H1 (cell line): ENCODE measurements around the gene EXOC6. TPM values are rescaled to one million over a fixed set of nuclear protein-coding genes. Genes with fewer than 3 reads are reported as not detected.

ENCODE experiments used
- CTCF ChIA-PET: fragments of 300-600 bp; sonication (Branson Sonifier 250); formaldehyde crosslinking; loops from one replicate; lab custom pipeline; 2021; ENCODE audit not compliant: partially characterized antibody; lab: Charles Lee
- POLR2A ChIA-PET: fragments of 300-600 bp; sonication (Branson Sonifier 250); formaldehyde crosslinking; loops from one replicate; lab custom pipeline; 2021; ENCODE audit warnings: inconsistent platforms; ENCODE audit not compliant: partially characterized antibody; lab: Charles Lee
- DNase-seq, 2 experiments: peaks; one replicate each; pipeline versions ENCODE4 v3.0.0 to v3.0.0-alpha.2; 2010 to 2022; ENCODE audit warnings: low spot score in 2 of 2, low read depth in 1 of 2, mixed read lengths in 1 of 2
- FAIRE-seq: peaks from 2 replicates; lab custom pipeline; 2011; peaks lifted over from hg19 to GRCh38; lab: Jason Lieb, UNC
- H2AFZ ChIP-seq: 2 replicates; pipeline ENCODE4 v1.8.1; 2012; ENCODE audit warnings: low read length, inconsistent platforms
- H2AK5ac ChIP-seq: 2 replicates; pipeline ENCODE4 v1.6.1; 2013; ENCODE audit warnings: low read depth, low read length
- H2BK120ac ChIP-seq: replicated peaks from 2 replicates; pipeline ENCODE3; 2013; ENCODE audit warnings: low read depth, low read length, inconsistent platforms
- H2BK12ac ChIP-seq: 2 replicates; pipeline ENCODE4 v1.6.1; 2013; ENCODE audit warnings: low read depth, low read length
- H2BK15ac ChIP-seq: 2 replicates; pipeline ENCODE4 v1.6.1; 2013; ENCODE audit warnings: low read length
- H2BK20ac ChIP-seq: 2 replicates; pipeline ENCODE4 v1.6.1; 2013; ENCODE audit warnings: low read length
- H2BK5ac ChIP-seq: 2 replicates; pipeline ENCODE4 v1.6.1; 2013; ENCODE audit warnings: low read depth, low read length
- H3K14ac ChIP-seq: 2 replicates; pipeline ENCODE4 v1.6.1; 2013; ENCODE audit warnings: inconsistent platforms; ENCODE audit not compliant: insufficient read length
- H3K18ac ChIP-seq: 2 replicates; pipeline ENCODE4 v1.6.1; 2013; ENCODE audit warnings: low read length; ENCODE audit errors: extremely low read depth
- H3K23ac ChIP-seq: 2 replicates; pipeline ENCODE4 v1.6.1; 2013; ENCODE audit warnings: inconsistent platforms; ENCODE audit not compliant: insufficient read length
- H3K23me2 ChIP-seq: 2 replicates; pipeline ENCODE4 v1.6.1; 2013; ENCODE audit warnings: low read depth, low read length
- H3K27ac ChIP-seq: 2 replicates; pipeline ENCODE4 v1.6.1; 2011; ENCODE audit warnings: low read depth, low read length, inconsistent platforms
- H3K27me3 ChIP-seq, 4 experiments: replicated peaks in 1 of 4; 1 replicate in 1 of 4; 2 replicates in 3 of 4; pipeline versions ENCODE4 v1.6.1 to v1.8.1; 2011 to 2013; ENCODE audit warnings: low read length in 3 of 4, mild to moderate bottlenecking in 3 of 4, inconsistent platforms in 2 of 4, mixed read lengths in 2 of 4, moderate library complexity in 1 of 4; ENCODE audit not compliant: control insufficient read depth in 3 of 4, insufficient read depth in 3 of 4; ENCODE audit errors: extremely low read depth in 1 of 4
- H3K36me3 ChIP-seq, 4 experiments: 2 replicates each; pipeline versions ENCODE4 v1.6.1 to v1.8.1; 2011 to 2013; ENCODE audit warnings: mild to moderate bottlenecking in 4 of 4, low read length in 3 of 4, moderate library complexity in 2 of 4, control low read depth in 1 of 4, inconsistent platforms in 1 of 4; ENCODE audit not compliant: insufficient read depth in 4 of 4, control insufficient read depth in 2 of 4
- H3K4ac ChIP-seq: replicated peaks from 2 replicates; pipeline ENCODE3; 2013; ENCODE audit warnings: low read length, low read depth, mixed read lengths, inconsistent platforms; ENCODE audit not compliant: insufficient read length
- H3K4me1 ChIP-seq, 4 experiments: replicated peaks in 1 of 4; 1 replicate in 1 of 4; 2 replicates in 3 of 4; pipeline versions ENCODE4 v1.6.1 to v1.8.1; 2011 to 2013; ENCODE audit warnings: low read length in 3 of 4, inconsistent platforms in 2 of 4, mixed read lengths in 1 of 4; ENCODE audit not compliant: insufficient read depth in 4 of 4, control insufficient read depth in 3 of 4
- H3K4me2 ChIP-seq, 2 experiments: 2 replicates each; pipeline versions ENCODE4 v1.6.1 to v1.8.1; 2011 to 2013; ENCODE audit warnings: low read depth in 2 of 2, low read length in 2 of 2, control low read depth in 1 of 2, inconsistent platforms in 1 of 2, mild to moderate bottlenecking in 1 of 2; ENCODE audit not compliant: insufficient read depth in 1 of 2
- H3K4me3 ChIP-seq, 4 experiments: fragments of 200-600, 300-600 bp in 1 of 4; sonication (generic), shearing (Covaris generic), sonication (Bioruptor Twin) in 1 of 4; 2 replicates each; pipeline versions ENCODE4 v1.5.1 to v1.8.1; 2011 to 2016; ENCODE audit warnings: low read length in 4 of 4, low read depth in 3 of 4, control low read depth in 2 of 4, inconsistent platforms in 2 of 4, mild to moderate bottlenecking in 2 of 4, mixed read lengths in 1 of 4, moderate library complexity in 1 of 4; ENCODE audit not compliant: insufficient read depth in 2 of 4; ENCODE audit errors: extremely low read depth in 1 of 4
- H3K56ac ChIP-seq: replicated peaks from 2 replicates; pipeline ENCODE3; 2013; ENCODE audit warnings: low read depth, mild to moderate bottlenecking, mixed read lengths, low read length, inconsistent platforms; ENCODE audit not compliant: insufficient read length
- H3K79me1 ChIP-seq: 2 replicates; pipeline ENCODE4 v1.6.1; 2013; ENCODE audit warnings: low read depth, low read length, control low read depth
- H3K79me2 ChIP-seq, 2 experiments: 2 replicates each; pipeline versions ENCODE4 v1.6.1 to v1.8.1; 2012 to 2013; ENCODE audit warnings: low read length in 2 of 2, mild to moderate bottlenecking in 2 of 2, inconsistent platforms in 1 of 2; ENCODE audit not compliant: insufficient read depth in 2 of 2, control insufficient read depth in 1 of 2
- H3K9ac ChIP-seq, 4 experiments: replicated peaks in 1 of 4; 1 replicate in 1 of 4; 2 replicates in 3 of 4; pipeline versions ENCODE4 v1.6.1 to v1.8.1; 2011 to 2013; ENCODE audit warnings: low read depth in 3 of 4, low read length in 3 of 4, control low read depth in 2 of 4, mild to moderate bottlenecking in 2 of 4, moderate library complexity in 2 of 4, inconsistent platforms in 1 of 4; ENCODE audit errors: extremely low read depth in 1 of 4
- H3K9me3 ChIP-seq, 2 experiments: 2 replicates each; pipeline versions ENCODE4 v1.6.1 to v1.8.1; 2012 to 2013; ENCODE audit warnings: mild to moderate bottlenecking in 2 of 2, moderate library complexity in 2 of 2, control low read depth in 1 of 2, inconsistent platforms in 1 of 2, low read depth in 1 of 2, low read length in 1 of 2, mixed read lengths in 1 of 2; ENCODE audit not compliant: insufficient read depth in 2 of 2
- H4K20me1 ChIP-seq, 2 experiments: replicated peaks in 1 of 2; 2 replicates each; pipeline versions ENCODE3 to v1.8.1; 2011 to 2013; ENCODE audit warnings: inconsistent platforms in 2 of 2, low read length in 2 of 2, mild to moderate bottlenecking in 1 of 2; ENCODE audit not compliant: insufficient read depth in 2 of 2, control insufficient read depth in 1 of 2
- H4K5ac ChIP-seq: 2 replicates; pipeline ENCODE4 v1.6.1; 2013; ENCODE audit warnings: low read length, low read depth, mixed read lengths, inconsistent platforms; ENCODE audit not compliant: insufficient read length
- H4K8ac ChIP-seq: 2 replicates; pipeline ENCODE4 v1.8.0; 2013; ENCODE audit warnings: mild to moderate bottlenecking, moderate library complexity, low read length, inconsistent platforms; ENCODE audit not compliant: insufficient read depth; ENCODE audit errors: extremely low read depth
- H4K91ac ChIP-seq: replicated peaks from 2 replicates; pipeline ENCODE3; 2013; ENCODE audit warnings: low read length, mixed read lengths, inconsistent platforms; ENCODE audit not compliant: insufficient read length
- JUN ChIP-seq: IDR thresholded peaks from 2 replicates; pipeline ENCODE4 v1.6.1; 2011; ENCODE audit warnings: low read depth, mild to moderate bottlenecking, improper control_type of control experiment, low read length
- RXRA ChIP-seq: IDR thresholded peaks from 2 replicates; pipeline ENCODE4 v1.6.1; 2011; ENCODE audit warnings: low read depth, mild to moderate bottlenecking, low read length, moderate library complexity; ENCODE audit not compliant: insufficient read depth
- SAP30 ChIP-seq: fragments of 300-600 bp; sonication (generic); IDR thresholded peaks from 2 replicates; pipeline ENCODE4 v1.7.1; 2012; ENCODE audit warnings: low read length, moderate library complexity, mild to moderate bottlenecking, inconsistent platforms; ENCODE audit not compliant: insufficient read depth, insufficient replicate concordance
- YY1 ChIP-seq: IDR thresholded peaks from 2 replicates; pipeline ENCODE4 v1.6.1; 2011; ENCODE audit warnings: low read depth, mild to moderate bottlenecking, low read length
- WGBS, 2 experiments: shearing (Covaris generic) in 1 of 2; methylation state at CpG; one replicate each; pipeline versions ENCODE4 v1.1.6 to v1.1.7; 2013 to 2015; ENCODE audit warnings: low lambda C conversion rate in 2 of 2, mixed read lengths in 2 of 2, inconsistent platforms in 1 of 2, low coverage in 1 of 2, missing lambda C conversion rate in 1 of 2; ENCODE audit not compliant: insufficient replicate concordance in 2 of 2, insufficient coverage in 1 of 2, insufficient read length in 1 of 2; ENCODE audit errors: extremely low coverage in 1 of 2, missing lambda C conversion rate in 1 of 2; 5-methylcytosine and 5-hydroxymethylcytosine counted together
- polyA plus RNA-seq, 7 experiments: library from polyadenylated mRNA; depleted of rRNA in 3 of 7; stranded (reverse) in 5 of 7; unstranded in 2 of 7; fragments of >200 nt in 5 of 7; fragments of 200-250 nt in 2 of 7; gene quantifications; 1 replicate in 5 of 7; 2 replicates in 1 of 7; 4 replicates in 1 of 7; pipeline versions ENCODE4 v1.2.1 to v1.2.3, GENCODE V29; 2011 to 2013; ENCODE audit warnings: missing spikeins in 2 of 7, mixed read lengths in 2 of 7
- total RNA-seq: library from RNA; stranded (reverse); fragmentation: NEBNext Ultra II Directional; extraction: Animal tissue kit (Norgen Biotek cat#: 25700); gene quantifications from 2 replicates; pipeline ENCODE4 v1.2.1, GENCODE V29; 2021

EXOC6 gene
- total and polyA plus RNA-seq, 2 of the 8 experiments (the other 6 are each of a cell fraction or from before 2014, with no cell fraction given) = 1.7 to 4.5 TPM

DNA sequence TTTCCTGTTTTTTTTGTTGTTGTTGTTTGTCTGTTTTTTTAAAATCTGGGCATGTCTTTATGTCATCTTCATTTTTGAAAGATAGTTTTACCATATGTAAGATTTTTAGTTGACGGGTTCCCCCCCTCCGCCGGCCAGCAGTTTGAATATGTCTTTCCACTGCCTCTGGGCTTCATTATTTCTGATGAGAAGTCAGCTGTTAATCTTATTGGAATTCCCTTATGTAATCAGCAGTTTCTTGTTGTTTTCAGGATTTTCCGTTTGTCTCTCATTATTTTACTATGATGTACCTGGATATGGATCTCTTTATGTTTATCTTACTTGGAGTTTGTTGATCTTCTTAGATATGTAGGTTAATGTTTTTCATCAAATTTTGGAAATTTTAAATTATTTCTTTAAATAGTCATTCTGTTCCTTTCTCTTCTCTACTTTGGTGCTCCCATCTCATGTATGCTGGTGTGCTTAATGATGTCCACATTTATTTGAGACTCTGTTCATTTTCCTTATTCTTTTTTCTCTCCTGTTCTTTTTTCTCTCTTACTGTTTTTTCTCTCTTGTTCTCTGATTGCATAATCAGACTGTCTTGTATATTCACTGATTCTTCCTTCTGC, 9.7 kb downstream of the EXOC6 start:
- no peak overlapping the region for H3K56ac ChIP-seq
- FAIRE-seq (peak; percentile 39), DNase-seq (no peak)
- H2BK5ac ChIP-seq = no peak overlapping the region
- no peak overlapping the region for H4K91ac ChIP-seq
- no peak overlapping the region for H3K18ac ChIP-seq
- no peak for TF ChIP-seq SAP30
- no peak for TF ChIP-seq YY1
- no peak for TF ChIP-seq RXRA
- TF ChIP-seq JUN = no peak
- CTCF ChIA-PET = no interaction called here
- H3K23me2 ChIP-seq = no peaks in the 10 kb centered on the region
- no peak overlapping the region for H3K14ac ChIP-seq
- H3K79me1 ChIP-seq = no peaks in the 10 kb centered on the region
- H2BK120ac ChIP-seq = no peak overlapping the region
- H3K4me3 ChIP-seq = no peak overlapping the region
- no peaks in the 10 kb centered on the region for H3K4me1 ChIP-seq
- no peak overlapping the region for H2BK15ac ChIP-seq
- H2AK5ac ChIP-seq = no peak overlapping the region
- no peak overlapping the region for H3K4me2 ChIP-seq
- H3K23ac ChIP-seq = no peak overlapping the region
- no peaks in the 10 kb centered on the region for H4K20me1 ChIP-seq
- no peak overlapping the region for H4K5ac ChIP-seq
- POLR2A ChIA-PET = no interaction called here
- no peak overlapping the region for H2BK12ac ChIP-seq
- no peaks in the 10 kb centered on the region for H3K79me2 ChIP-seq
- no peak overlapping the region for H3K27ac ChIP-seq
- H2BK20ac ChIP-seq = no peak overlapping the region
- no peak overlapping the region for H4K8ac ChIP-seq
- no peak overlapping the region for H3K4ac ChIP-seq
- H3K9me3 ChIP-seq = peaks cover 0 to 12% of the 10 kb centered on the region in 2 experiments; a peak in 2 of 4 replicates
- no peak overlapping the region for H2AFZ ChIP-seq
- no peak overlapping the region for H3K9ac ChIP-seq
- no peaks in the 10 kb centered on the region for H3K36me3 ChIP-seq
- WGBS, 2 experiments = 88% methylated on average over 4 of the region's 4 CpGs; no CpG with 5 or more reads in 1 of the 2 experiments
- no peaks in the 10 kb centered on the region for H3K27me3 ChIP-seq
